ENCODE data around the gene TMEM203. TPM values are rescaled to one million over a fixed set of nuclear protein-coding genes. Genes with fewer than 3 reads are reported as not detected.

Gene TMEM203
- total and polyA plus RNA-seq, 4 donors, result 19.9 to 27.5 (median 21.5) TPM

- no peak overlapping the region for H3K4me3 ChIP-seq (ENCODE audit: low read depth in 1 of 3, low read length in 3 of 3)
- no peak for DNase-seq (ENCODE audit: low spot score)
- 82% methylated on average over 22 of the region's 22 CpGs for WGBS
- peaks cover 2 to 26% (median 14%) of the 10 kb centered on the region in 4 donors for H3K27me3 ChIP-seq (ENCODE audit: control insufficient read depth in 4 of 4, insufficient read depth in 4 of 4, low read length in 3 of 4)
- H3K9ac ChIP-seq (ENCODE audit: low read depth in 1 of 2, low read length in 2 of 2), result no peak overlapping the region
- peaks cover 6 to 19% (median 11%) of the 10 kb centered on the region in 4 donors for H3K4me1 ChIP-seq (ENCODE audit: control insufficient read depth in 4 of 4, insufficient read depth in 4 of 4, low read length in 3 of 4)
- no peaks in the 10 kb centered on the region for H3K9me3 ChIP-seq (ENCODE audit: control insufficient read depth in 4 of 4, low read length in 3 of 4)
- no peak overlapping the region for H3K27ac ChIP-seq (ENCODE audit: low read depth in 1 of 2, low read length in 2 of 2)
- TF ChIP-seq HNF4G (IDR thresholded peaks at IDR 0.05) (no peak), JUND (IDR thresholded peaks at IDR 0.05) (no peak)
- no peaks in the 10 kb centered on the region for H3K36me3 ChIP-seq (ENCODE audit: control insufficient read depth in 4 of 4, insufficient read depth in 3 of 4, low read depth in 1 of 4, low read length in 3 of 4)
Measured at GRCh38 chr9:137163805-137164204, 41.6 kb downstream of the TMEM203 start.

GRCh38 chr9:137163365-137163715 lies 42.1 kb downstream of the TMEM203 start:
- TF ChIP-seq MAX (IDR thresholded peaks at IDR 0.05), result no peak
- TF ChIP-seq YY1 (IDR thresholded peaks at IDR 0.05), result no peak
- no peak for TF ChIP-seq RXRA (IDR thresholded peaks at IDR 0.05)
- no peak for TF ChIP-seq RAD21 (IDR thresholded peaks at IDR 0.05)
- no peak for TF ChIP-seq EGR1 (IDR thresholded peaks at IDR 0.05; ENCODE audit: low read depth in 2 of 2)
- Histone ChIP-seq H3K27me3 (ENCODE audit: control insufficient read depth in 4 of 4, insufficient read depth in 4 of 4, low read length in 3 of 4) (peaks cover 2 to 26% (median 14%) of the 10 kb centered on the region in 4 donors), H3K4me3 (ENCODE audit: low read depth in 1 of 3, low read length in 3 of 3) (no peak overlapping the region), H3K27ac (ENCODE audit: low read depth in 1 of 2, low read length in 2 of 2) (no peak overlapping the region), H3K4me1 (ENCODE audit: control insufficient read depth in 4 of 4, insufficient read depth in 4 of 4, low read length in 3 of 4) (peaks cover 2 to 15% (median 7%) of the 10 kb centered on the region in 4 donors), H3K9me3 (ENCODE audit: control insufficient read depth in 4 of 4, low read length in 3 of 4) (no peaks in the 10 kb centered on the region), H3K9ac (ENCODE audit: low read depth in 1 of 2, low read length in 2 of 2) (no peak overlapping the region), H3K36me3 (ENCODE audit: control insufficient read depth in 4 of 4, insufficient read depth in 3 of 4, low read depth in 1 of 4, low read length in 3 of 4) (no peaks in the 10 kb centered on the region)
- no peak for DNase-seq (ENCODE audit: low spot score)
- WGBS, result 34% methylated on average over 26 of the region's 26 CpGs

GRCh38 chr9:137162505-137163364 lies 42.7 kb downstream of the TMEM203 start:
- H3K9ac ChIP-seq (ENCODE audit: low read depth in 1 of 2, low read length in 2 of 2), result no peak overlapping the region
- peaks cover 4 to 21% (median 14%) of the 10 kb centered on the region in 4 donors for H3K27me3 ChIP-seq (ENCODE audit: control insufficient read depth in 4 of 4, insufficient read depth in 4 of 4, low read length in 3 of 4)
- DNase-seq (ENCODE audit: low spot score), result no peak
- no peaks in the 10 kb centered on the region for H3K36me3 ChIP-seq (ENCODE audit: control insufficient read depth in 4 of 4, insufficient read depth in 3 of 4, low read depth in 1 of 4, low read length in 3 of 4)
- no peaks in the 10 kb centered on the region for H3K9me3 ChIP-seq (ENCODE audit: control insufficient read depth in 4 of 4, low read length in 3 of 4)
- WGBS, result 10% methylated on average over 74 of the region's 74 CpGs
- H3K4me3 ChIP-seq (ENCODE audit: low read depth in 1 of 3, low read length in 3 of 3), result no peak overlapping the region
- peaks cover 0 to 9% (median 4%) of the 10 kb centered on the region in 4 donors for H3K4me1 ChIP-seq (ENCODE audit: control insufficient read depth in 4 of 4, insufficient read depth in 4 of 4, low read length in 3 of 4)
- H3K27ac ChIP-seq (ENCODE audit: low read depth in 1 of 2, low read length in 2 of 2), result no peak overlapping the region
- TF ChIP-seq CTCF (IDR thresholded peaks at IDR 0.05; ENCODE audit: low read depth, low read length, missing input control) (peak; percentile 23), EGR1 (IDR thresholded peaks at IDR 0.05; ENCODE audit: low read depth in 2 of 2) (no peak)
